ENCODE measurements around the gene KIF4B. TPM values are rescaled to one million over a fixed set of nuclear protein-coding genes. Genes with fewer than 3 reads are reported as not detected.

KIF4B gene
- total RNA-seq, 1 experiment from 2014 or later: 0.12 TPM

DNA sequence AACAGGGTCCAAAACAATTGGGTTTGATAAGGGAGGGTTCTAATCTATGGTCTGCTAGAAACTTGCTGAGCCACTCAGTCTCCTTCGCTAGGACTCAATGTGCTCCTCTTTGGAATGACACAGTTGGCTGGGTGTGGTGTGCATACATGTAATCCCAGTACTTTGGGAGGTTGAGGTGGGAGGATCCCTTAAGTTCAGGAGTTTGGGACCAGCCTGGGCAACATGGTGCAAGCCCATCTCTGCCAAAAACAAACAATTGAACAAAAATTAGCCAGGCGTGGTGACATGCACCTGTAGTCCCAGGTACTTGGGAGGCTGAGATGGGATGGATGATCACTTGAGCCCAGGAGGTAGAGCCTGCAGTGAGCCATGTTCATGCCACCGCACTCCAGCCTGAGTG is 2.7 kb upstream of the KIF4B start:
- intact Hi-C loops (cut with micrococcal nuclease): no loop called here

More for the DNA sequence above, 2.7 kb upstream of the KIF4B start:
- no peaks in the 10 kb centered on the region for H3K79me2 ChIP-seq (ENCODE audit: insufficient read depth, low read length)
- ChIA-PET RAD21 (ENCODE audit: low non-redundant PET in 1 of 2, low total read pairs in 2 of 2, uncharacterized antibody in 2 of 2, unreplicated experiment in 2 of 2) (no interaction called here), POLR2A (no interaction called here), CTCF (no interaction called here)
- H3K4me3 ChIP-seq (replicated peaks in 1 of 2; ENCODE audit: low read depth in 1 of 2, low read length in 2 of 2): no peak overlapping the region
- H3K27me3 ChIP-seq (ENCODE audit: insufficient read depth, low read length): peaks cover 5% of the 10 kb centered on the region; the same call in 1 of the 2 replicates
- H3K9me2 ChIP-seq (ENCODE audit: insufficient read depth): no peaks in the 10 kb centered on the region
- DNase-seq (ENCODE audit: low read depth, low spot score) (no peak), ATAC-seq (no peak)
- H3K4me1 ChIP-seq (ENCODE audit: control insufficient read depth in 1 of 2, insufficient read depth in 2 of 2, low read length in 2 of 2): peaks cover 0 to 10% of the 10 kb centered on the region in 2 experiments; a peak in 2 of 4 replicates
- no peak overlapping the region for H3K27ac ChIP-seq (ENCODE audit: low read depth, low read length)
- H2AFZ ChIP-seq (ENCODE audit: low read depth, low read length, poor library complexity, severe bottlenecking): no peak overlapping the region
- H3K36me3 ChIP-seq (ENCODE audit: control insufficient read depth in 1 of 2, insufficient read depth in 2 of 2, low read length in 2 of 2): no peaks in the 10 kb centered on the region
- BruUV-seq (replicated peaks): no TSS peak
- H4K20me1 ChIP-seq (ENCODE audit: insufficient read depth): no peaks in the 10 kb centered on the region
- no peaks in the 10 kb centered on the region for H3K9me3 ChIP-seq (ENCODE audit: control insufficient read depth in 1 of 2, insufficient read depth in 1 of 2, low read depth in 1 of 2, low read length in 2 of 2)
- H3K9ac ChIP-seq (ENCODE audit: low read length): no peak overlapping the region
- no peak overlapping the region for H3K4me2 ChIP-seq (ENCODE audit: low read length)
- TF ChIP-seq RAD21 (IDR thresholded peaks at IDR 0.05; ENCODE audit: low read depth) (no peak), POLR2AphosphoS5 (IDR thresholded peaks at IDR 0.05; ENCODE audit: low read depth, low read length) (no peak), ELF1 (IDR thresholded peaks at IDR 0.05; ENCODE audit: borderline replicate concordance, low read depth) (no peak), MAX (IDR thresholded peaks at IDR 0.05) (no peak), REST (IDR thresholded peaks at IDR 0.05; ENCODE audit: low read depth) (no peak)
